ENCODE results near the gene CAMSAP2.

CAMSAP2 gene

DNA sequence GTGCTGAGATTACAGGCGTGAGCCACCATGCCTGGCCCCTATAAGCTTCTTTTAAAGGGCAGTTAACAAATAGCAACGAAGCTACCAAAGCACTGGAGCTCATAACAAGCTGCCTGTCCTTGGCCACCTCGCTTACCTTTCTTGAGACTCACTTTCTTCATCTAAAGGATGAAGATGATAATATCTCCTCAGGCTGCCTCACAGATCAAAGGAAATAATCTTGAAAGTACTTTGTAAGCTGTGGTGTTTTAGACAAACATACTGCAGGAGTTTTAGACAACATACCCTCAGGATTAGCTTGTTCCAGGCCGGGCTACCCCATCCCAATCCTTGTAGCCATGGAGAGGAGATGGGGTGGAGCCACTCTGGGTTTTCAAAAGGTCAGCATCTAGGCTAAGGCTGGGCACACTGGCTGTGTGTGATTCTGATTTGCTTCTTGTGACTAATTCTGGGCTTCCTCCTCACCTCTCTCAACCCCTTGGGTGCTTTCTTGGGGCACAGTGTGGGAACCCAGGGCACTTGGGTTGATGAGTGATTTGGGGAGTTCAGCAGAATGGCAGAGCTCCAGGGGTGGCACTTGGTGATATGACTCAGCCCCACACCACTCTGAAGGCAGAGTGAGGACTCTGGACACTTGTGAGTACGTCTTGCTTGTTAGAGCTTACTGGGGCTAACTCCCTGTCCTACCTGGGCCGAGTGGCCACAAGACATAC is 139.3 kb downstream of the CAMSAP2 start:
- no peak for DNase-seq (ENCODE audit: low read depth)

DNA sequence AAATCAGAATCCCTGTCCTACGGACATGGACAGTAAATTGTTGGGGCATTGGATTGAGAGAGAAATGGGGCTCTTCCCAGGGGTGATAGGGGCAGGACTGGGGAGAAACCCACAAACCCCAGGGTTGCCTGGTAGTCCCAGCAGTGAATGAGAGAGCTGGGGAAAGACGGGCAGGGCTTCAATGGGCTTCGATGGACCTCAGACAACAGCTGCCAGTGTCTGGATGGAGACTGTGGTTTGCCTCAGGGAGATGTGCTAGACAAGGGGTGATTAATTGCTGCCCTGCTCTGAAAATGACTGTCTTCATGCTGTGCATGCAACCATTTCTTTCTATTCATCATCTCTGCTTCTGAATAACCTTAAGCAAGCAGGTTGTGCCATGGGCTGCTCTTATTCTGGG is 141.5 kb downstream of the CAMSAP2 start:
- peak; percentile 32 for DNase-seq (ENCODE audit: low read depth)

DNA sequence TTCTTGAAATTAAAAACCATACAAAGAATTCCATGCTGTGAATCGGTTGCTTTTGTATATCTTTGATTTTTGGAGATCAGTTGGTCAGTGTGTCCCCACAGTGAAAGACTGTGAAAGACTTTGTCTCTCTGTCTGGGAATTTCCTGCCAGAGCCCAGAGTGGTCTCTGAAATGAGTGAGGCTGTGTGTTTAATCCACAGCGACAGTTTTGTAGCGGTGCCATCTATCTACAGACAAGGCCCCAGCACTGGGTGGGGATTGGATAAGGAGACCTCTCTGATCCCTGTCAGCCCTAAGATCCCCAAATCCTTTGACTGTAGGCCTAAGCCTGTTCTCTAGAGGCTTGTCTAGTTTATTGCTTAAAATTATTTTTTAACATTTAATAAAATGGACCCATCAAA is 144.4 kb downstream of the CAMSAP2 start:
- no peak for DNase-seq (ENCODE audit: low read depth)

DNA sequence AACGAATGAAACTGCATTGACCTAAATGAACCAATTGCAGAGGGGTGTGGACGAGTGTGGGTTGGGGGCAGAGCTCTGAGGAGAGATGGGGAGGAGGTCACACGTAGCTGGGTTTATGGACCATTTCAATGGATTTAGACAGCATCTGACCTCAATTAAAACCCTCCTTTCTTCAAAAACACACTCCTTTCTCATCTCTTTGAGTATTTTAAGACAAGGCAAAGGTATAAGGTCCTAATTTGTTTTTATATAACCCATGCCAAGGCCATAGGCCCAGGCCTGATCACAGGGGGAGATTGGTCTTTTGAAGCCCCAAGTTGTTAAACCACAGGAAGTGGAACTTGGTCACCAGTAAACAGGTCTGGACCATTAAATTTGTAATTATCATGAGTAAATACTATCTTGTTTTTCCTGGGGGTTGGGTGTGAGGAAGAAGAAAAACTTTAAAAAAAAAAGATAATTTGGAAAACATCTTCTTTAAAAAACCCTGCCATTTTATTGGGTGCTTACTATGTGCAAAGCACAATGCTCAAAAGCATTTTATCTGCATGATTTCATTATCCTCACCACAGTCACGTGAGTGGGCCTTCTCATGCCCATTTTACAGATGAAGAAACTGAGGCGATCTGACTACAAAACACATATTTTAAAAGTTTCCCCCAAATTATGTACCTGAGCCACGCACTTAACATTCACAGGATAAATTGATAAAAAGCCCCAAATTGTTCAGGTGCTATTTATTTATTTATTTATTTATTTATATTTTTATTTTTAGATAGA is 147.1 kb downstream of the CAMSAP2 start:
- no peak for DNase-seq (ENCODE audit: low read depth)

DNA sequence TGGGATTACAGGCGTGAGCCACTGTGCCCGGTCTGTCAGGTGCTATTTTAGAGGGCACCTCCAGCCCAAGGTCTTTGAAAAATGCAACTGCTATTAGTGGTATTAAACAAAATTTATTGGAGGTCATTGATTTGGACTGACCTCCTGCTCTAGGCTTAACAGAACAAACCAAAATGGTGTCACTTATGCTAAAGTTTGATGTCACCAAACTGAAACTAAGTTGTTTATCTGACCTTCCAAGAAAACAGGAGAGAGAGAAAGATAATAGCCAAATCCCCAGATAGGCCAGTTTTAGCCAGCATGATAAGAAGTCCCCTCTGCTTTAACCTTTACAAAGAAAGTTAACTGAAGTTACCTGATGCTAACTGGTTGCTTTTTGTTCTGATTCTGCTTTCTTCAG is 147.9 kb downstream of the CAMSAP2 start:
- DNase-seq (ENCODE audit: low read depth) = no peak

DNA sequence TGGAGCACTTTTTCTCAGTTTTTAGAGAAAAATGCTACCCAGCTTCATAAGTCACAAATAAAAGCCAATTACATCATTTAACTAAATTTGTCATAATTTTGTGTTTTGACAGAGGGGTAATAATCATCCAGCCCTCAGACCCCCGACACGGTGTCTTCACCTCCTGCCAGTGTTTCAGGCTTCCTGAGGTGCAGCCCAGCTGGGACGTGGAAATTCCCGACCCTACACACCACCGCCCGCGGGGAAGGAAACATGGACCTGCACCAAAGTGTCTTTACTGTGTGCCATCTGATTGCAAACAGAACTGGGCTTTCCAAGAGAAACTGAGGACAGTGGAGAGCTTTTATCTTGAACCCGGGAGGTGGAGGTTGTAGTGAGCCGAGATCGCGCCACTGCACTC is 148.3 kb downstream of the CAMSAP2 start:
- DNase-seq (ENCODE audit: low read depth) = no peak

DNA sequence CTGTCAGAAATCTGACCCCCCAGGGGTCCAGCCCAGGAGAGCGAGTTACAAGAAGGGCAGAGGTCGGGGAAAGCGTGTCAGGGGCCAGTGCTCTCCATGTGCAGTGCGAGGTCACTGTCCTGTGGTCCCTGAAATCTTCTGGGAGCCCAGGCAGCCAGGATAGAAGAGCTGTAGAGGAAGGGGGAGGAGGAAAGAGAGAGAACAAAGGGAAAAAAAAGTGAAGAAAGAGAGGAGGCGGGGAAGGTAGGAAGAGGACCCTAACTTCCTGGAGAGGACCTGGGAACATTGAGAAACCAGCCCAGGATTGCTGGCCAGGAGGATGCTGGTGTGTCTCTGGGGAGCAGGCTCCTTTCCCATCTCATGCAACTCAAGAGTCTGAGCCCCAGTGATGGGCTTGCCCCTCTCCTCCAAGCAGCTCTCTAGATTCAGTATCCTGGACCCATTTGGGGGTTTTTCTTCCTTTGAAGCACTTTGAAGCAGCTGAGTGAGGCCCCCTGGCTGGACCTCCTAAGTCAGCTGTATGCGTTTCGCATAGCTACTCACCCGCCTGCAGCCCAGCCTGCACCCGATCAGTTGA is 149.2 kb downstream of the CAMSAP2 start:
- DNase-seq (ENCODE audit: low read depth) = no peak

DNA sequence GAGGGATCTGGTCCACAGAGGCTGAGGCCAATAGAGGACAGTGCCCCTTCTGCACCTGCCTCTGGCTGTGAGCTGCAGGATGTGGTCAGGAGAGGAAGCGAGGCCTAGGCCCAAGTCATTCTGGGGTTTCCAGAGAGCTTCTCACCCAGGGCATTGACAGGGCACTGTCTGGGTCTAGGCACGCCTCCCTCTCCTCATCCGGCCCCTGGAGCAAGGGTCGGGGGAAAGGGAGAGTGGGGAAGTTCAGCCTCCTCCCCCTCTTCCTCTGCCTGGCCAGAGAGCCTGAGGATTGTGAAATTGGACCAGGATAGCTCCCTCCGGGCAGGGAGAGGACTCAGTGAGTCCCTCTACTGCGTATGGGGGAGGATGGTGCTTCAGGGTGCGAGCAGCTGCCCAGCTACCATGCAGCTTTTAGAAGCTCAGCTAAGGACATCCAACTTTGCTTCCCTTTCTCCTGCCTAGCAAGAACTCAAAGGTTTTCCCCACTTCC is 149.7 kb downstream of the CAMSAP2 start:
- DNase-seq (ENCODE audit: low read depth) = peak; percentile 83

DNA sequence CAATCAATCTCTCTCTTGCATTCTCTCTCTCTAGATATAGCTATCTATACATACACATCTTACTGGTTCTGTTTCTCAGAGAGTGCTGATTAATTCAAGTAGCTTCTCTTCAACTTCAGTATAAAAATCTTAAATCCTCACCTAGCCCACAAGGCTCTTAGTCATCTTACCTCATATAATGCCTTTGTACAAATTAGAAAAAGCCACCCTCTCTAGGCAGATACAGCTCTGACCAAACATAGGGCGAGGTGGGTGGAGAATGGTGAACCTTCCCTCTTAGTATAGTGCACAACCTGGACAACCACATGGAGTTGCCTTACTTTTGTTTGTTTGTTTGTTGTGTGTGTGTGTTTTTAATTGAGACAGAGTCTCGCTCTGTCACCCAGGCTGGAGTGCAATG is 150.9 kb downstream of the CAMSAP2 start:
- no peak for DNase-seq (ENCODE audit: low read depth)

DNA sequence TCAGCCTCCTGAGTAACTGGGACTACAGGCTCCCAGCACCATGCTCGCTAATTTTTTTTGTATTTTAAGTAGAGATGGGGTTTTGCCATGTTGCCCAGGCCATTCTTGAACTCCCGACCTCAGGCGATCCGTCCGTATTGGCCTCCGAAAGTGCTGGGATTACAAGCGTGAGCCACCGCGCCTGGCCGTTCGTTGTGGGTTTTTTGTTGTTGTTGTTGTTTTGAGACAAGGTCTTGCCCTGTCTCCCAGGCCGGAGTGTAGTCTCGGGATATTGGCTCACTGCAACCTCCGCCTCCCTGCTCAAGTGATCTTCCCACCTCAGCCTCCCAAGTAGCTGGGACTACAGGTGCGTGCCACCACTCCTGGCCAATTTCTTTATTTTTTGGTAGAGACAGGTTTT is 151.3 kb downstream of the CAMSAP2 start:
- no peak for DNase-seq (ENCODE audit: low read depth)

DNA sequence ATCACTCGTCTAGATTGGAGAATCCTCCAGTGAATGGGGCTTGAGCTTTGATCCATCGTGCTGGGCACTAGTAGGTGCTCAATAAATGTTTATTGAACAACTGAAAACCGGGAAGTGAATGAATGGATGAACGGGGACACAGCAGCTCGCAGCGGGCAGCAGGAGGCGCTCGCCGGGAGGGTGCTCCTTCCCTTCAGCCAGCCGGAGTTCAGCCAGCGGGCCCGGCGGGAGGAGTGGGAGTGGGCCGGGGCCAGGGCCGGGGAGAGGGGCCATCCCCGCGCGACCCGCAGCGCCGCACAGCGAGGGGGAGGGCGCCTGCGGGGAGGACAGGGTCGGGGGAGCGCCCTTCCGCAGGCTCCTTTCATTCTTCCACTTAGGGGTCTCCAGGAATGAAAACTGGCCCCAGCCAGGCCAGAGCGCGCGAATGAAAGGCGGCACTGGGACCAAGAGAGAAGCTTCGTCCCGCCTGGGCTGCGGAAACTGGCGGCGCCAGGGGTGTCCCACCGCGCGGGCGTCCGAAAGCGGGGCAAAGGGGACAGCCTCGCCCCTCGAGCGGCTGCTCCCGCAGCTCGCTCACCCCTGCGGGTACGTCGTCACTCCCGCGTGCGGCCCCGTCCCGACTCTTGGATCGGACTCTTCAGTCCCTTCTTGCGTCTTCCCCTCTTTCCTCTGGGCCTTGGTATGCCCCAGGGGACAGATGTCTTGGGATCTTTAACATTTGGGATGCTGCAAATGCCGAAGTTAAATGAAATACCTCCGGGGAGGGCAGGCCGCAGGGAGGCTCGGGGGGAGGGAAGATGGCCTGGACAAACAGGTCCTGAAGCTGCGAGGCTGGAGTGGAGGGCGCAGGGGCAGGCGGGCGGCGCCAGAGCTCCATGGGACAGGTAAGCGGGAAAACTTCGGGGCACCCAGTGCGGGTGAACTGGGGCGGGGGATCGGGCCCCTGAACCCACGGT is 152.4 kb downstream of the CAMSAP2 start:
- peak; percentile 63 for DNase-seq (ENCODE audit: low read depth)

DNA sequence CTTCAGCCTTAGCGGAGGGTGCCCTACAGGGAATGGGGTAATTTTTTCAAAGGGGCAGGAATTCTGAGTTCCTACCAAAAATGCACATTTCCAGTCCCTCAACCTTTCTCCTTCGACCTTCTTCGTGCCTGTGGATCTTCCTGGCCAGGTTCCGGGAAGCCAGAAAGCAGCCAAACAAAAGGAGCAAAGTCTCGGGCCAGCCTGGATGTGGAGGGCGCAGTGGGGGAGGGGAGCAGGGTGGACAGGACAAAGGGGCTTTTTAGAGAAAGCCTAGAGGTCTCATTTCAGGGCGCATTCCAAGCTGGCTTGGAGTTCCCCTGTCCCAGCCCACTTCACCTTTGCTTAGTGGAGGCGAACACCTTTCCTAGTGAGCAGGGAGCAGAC is 153.1 kb downstream of the CAMSAP2 start:
- DNase-seq (ENCODE audit: low read depth) = no peak

DNA sequence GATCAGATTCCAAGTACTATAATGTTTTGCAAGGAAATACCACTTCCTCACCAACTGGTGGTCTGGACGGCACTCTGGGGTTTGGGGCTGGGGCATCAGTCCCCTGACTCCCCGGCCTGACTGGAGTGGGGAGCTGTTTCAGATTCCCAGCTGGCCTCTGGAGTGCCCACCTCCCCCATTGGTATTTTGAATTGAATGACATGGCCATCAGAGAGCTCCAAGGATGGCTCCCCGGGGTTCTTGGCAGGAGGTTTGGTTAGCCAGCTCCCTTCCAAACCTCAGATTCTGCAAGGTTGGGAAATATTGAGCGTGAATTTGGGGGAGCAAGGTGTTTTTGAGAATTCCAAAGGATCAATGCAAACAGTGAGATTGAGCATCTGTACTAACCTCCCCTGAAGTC is 153.9 kb downstream of the CAMSAP2 start:
- DNase-seq (ENCODE audit: low read depth) = no peak

DNA sequence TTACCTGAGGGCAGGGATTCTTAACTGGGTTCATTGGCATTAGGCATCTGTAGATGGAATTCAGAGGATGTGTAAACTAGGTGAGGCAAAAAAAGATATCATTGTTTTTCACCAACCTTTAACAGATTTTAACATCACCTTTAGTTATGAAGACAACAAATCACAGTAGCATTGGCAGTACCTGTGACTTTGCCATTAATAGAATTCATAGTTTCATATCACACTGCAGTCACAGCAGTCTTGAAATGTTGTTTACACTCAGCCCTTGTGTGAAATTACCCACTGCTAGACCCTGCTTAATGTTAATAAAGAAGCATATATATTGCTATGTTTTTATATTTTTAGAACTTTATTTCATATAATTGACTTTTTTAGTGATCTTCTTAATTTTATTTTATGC is 154.3 kb downstream of the CAMSAP2 start:
- no peak for DNase-seq (ENCODE audit: low read depth)

DNA sequence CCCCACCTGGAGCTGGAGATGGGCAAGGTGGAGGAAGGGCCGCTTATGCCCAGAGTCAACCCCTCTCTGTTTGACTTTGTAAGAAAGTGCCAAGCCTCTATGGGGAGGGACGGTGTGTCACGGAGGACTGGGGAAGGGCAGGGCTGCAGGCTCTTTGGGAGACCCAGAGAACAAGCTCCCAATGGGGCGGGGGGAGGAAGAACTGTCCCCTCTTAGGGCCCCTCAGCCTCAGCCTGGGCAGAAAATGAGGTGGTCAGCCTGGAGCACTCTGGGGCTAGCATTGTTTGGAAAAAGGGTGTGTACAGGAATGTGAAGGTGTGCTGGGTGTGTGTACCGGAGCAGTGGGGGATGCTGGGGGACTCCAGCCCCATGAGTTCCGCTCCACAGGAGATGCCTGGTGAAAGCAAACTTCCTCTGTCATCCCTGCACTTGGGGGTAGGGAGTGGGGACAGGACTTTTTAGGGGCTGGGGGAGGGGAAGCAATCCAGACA is 154.8 kb downstream of the CAMSAP2 start:
- no peak for DNase-seq (ENCODE audit: low read depth)

DNA sequence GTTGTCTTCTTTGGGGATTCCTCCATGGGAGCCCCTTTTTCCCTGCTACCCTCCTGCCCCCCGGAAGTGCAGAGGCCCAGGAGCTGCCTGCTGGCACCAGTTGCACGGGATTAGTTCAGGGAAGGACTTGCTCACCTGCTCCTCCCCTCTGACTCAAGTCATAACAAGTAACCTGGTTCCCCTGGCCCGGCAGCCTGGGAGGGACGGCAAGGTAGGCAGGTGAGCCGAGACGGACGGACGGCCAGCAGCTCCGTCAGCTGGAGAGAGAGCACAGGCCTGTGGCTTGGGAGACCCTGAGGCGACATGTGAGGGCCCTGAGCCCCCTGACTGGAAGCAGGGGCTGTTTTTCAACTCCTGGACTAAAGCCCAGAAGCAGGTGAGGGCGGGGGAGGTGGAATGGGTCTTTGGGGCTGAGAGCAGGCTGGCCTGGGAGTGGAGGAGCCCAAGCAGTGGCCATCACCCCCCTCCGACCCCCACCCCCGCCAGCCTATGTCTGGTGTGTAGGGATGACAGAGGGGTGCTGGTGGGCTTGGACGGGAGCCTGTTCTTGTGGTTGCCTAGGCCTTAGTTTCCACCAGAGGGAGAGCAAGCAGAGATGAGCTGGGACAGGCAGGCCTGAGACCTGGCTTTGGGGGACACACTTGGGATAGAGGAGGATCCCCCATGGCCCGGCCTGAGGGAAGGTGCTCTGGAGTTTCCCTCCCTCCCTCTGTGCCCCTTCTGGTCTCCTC is 156.2 kb downstream of the CAMSAP2 start, which contains the start of gene INAVA:
TSS of gene INAVA (plus strand) at position 189 of the 731 bp plus-strand sequence. CDS start 3,501 bp downstream, outside the sequence.
- DNase-seq (ENCODE audit: low read depth) = no peak

DNA sequence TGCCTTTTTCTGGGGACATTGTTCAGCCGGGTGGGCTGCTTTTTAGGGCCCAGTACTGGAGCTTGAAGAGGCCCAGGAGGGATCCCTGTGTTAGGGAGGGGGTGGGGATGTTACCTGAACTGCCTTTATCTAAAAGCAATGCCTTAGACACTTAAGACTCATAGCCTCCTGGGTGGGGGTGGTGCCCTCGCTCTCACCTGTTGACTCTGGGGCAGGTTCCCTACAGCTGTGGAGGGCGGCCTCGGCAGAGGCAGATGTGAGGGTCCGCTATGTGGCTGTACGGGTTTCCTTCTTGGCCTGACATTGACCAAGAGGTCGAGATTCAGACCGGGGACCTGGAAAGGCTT is 156.7 kb downstream of the CAMSAP2 start:
- DNase-seq (ENCODE audit: low read depth) = no peak

DNA sequence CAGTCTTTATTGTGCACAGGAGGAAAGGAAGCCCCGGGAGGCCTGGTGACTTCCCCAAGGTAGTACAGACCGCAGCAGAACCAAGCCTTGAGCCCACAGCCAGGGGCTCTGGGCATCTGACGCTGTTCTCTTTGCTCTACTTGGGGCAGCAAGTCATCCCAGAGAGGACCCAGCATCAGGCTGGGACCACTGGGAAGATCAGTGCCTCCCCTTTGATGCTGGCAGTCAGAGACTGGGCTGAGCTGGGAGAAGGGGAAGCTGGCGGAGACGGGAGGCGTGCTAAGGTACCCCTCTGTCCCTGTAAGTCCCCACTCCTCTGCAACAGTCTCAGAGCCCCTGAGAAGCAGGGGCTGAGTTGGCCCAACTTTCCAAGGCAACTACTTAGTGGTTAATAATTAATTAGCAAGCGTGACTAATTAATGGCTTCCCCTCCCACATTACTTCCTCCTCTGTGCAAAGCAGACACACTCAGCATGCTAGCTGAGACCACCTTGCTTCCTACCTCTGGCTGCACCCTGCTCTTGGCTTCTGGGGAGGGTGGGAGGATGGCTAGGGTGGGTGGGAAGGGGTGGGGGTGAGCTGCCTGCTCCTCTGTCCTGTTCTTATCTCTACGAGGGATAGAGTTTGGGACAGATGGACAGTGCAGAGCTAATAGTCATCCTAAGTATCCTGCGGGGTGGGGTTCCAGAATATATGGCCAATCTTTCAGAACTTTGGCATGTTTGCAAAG is 157.3 kb downstream of the CAMSAP2 start:
- DNase-seq (ENCODE audit: low read depth) = no peak

DNA sequence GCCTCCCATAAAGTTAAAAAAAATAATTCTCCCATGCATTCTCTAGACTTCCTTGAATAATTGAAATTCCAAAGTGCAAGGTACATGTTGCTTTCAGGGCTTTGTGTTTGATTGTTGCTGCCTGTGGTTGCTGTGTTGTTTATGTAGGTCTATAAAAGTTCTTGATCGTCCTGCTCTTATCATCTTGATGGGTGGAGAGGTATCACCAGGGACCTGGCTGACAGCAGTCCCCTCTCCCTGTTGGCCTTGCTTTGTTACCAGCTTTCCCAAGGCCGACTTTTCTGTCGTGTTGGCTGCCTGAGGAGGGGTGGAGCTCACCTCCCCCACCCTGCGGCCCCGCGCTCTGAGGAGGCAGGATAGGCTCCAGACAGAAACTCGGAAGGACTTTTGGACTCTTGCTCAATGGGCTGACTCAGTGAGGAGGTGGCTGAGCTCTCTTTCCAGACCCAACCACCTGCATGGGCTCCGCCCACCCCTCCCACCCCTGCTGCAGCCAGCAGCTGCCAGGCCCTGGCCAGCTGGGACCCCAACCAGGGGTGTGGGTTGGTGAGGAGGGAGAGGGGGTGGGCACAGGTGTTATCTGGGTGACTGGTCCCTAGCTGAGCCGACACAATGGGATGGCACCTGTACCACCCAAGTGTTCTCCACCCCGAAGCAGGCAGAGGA is 158.0 kb downstream of the CAMSAP2 start:
- DNase-seq (ENCODE audit: low read depth) = peak; percentile 34

DNA sequence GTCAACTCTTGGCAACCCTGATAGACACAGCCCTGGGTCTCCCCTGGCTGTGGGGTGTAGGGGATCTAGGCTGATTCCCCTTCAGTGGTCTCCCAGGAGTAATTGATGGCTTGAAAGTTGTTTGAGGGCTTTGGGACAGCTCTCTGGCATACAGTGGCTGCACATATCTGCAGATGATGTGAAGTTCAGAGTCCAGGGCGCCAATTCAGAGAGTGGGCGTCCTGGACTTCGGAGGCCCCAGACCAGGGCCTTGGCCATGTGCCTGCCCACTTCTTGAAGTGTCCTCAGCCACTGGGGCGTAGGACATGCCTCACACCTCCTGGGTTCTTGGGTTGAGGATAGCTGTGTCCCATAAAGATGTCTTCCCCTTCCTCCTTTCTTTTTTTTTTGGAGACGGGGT is 158.6 kb downstream of the CAMSAP2 start:
- no peak for DNase-seq (ENCODE audit: low read depth)

Measured in ELR (cell line).